Natural killer cell (primary cell): ENCODE results near the gene SLC1A2. TPM values are rescaled to one million over a fixed set of nuclear protein-coding genes. Genes with fewer than 3 reads are reported as not detected.

ENCODE experiments used
- ATAC-seq, 3 donors: fragments of 150-1000 bp in 2 of 3; fragments of 200-7000 bp in 1 of 3; cut with Tn5 transposase; 1 replicate in 1 of 3; 2 replicates in 2 of 3; pipeline ENCODE4 v1.10.0; 2021; ENCODE audit warnings: mild to moderate bottlenecking in 2 of 3, moderate library complexity in 2 of 3
- DNase-seq, 2 donors: peaks; one replicate each; pipeline versions ENCODE4 v3.0.0 to v3.0.0-alpha.2; 2013 to 2021; ENCODE audit warnings: mixed read lengths in 1 of 2
- H3K27ac ChIP-seq: one replicate; pipeline ENCODE4 v1.5.1; 2013; ENCODE audit warnings: mild to moderate bottlenecking, low read length
- H3K27me3 ChIP-seq: one replicate; pipeline ENCODE4 v1.6.1; 2013; ENCODE audit warnings: low read length; ENCODE audit not compliant: control insufficient read depth, insufficient read depth
- H3K36me3 ChIP-seq: one replicate; pipeline ENCODE4 v1.6.1; 2013; ENCODE audit warnings: low read length; ENCODE audit not compliant: control insufficient read depth, insufficient read depth
- H3K4me1 ChIP-seq: one replicate; pipeline ENCODE4 v1.6.1; 2013; ENCODE audit warnings: low read length; ENCODE audit not compliant: control insufficient read depth, insufficient read depth
- H3K4me3 ChIP-seq: one replicate; pipeline ENCODE4 v1.5.1; 2013; ENCODE audit warnings: low read length
- H3K9me3 ChIP-seq: one replicate; pipeline ENCODE4 v1.6.1; 2013; ENCODE audit warnings: low read length; ENCODE audit not compliant: control insufficient read depth, insufficient read depth
- H3K27ac Mint-ChIP-seq, 2 donors: one replicate each; pipeline ENCODE4 v1.8.0; 2022; ENCODE audit warnings: mild to moderate bottlenecking in 2 of 2, mixed read lengths in 2 of 2, moderate library complexity in 1 of 2
- H3K27me3 Mint-ChIP-seq, 2 donors: one replicate each; pipeline ENCODE4 v1.8.0; 2022; ENCODE audit warnings: low read depth in 2 of 2, mixed read lengths in 2 of 2
- H3K36me3 Mint-ChIP-seq: one replicate; pipeline ENCODE4 v1.8.0; 2022; ENCODE audit warnings: mixed read lengths
- H3K4me1 Mint-ChIP-seq, 2 donors: one replicate each; pipeline ENCODE4 v1.8.0; 2022; ENCODE audit warnings: mixed read lengths in 2 of 2
- H3K4me3 Mint-ChIP-seq: one replicate; pipeline ENCODE4 v1.8.0; 2022; ENCODE audit warnings: mild to moderate bottlenecking, moderate library complexity, mixed read lengths
- H3K9me3 Mint-ChIP-seq, 2 donors: one replicate each; pipeline ENCODE4 v1.8.0; 2022; ENCODE audit warnings: mixed read lengths in 2 of 2
- WGBS: methylation state at CpG from one replicate; pipeline ENCODE4 v1.1.7; 2013; ENCODE audit warnings: missing lambda C conversion rate; ENCODE audit not compliant: insufficient coverage; 5-methylcytosine and 5-hydroxymethylcytosine counted together
- intact Hi-C: fragments of 100-400 bp; cut with micrococcal nuclease; formaldehyde crosslinking; loops from one replicate; pipeline ENCODE4 v1.14.2; 2022
- total RNA-seq, 4 donors: library from RNA; stranded (reverse); fragments of 120-200 nt in 1 of 4; gene quantifications; one replicate each; pipeline versions ENCODE4 v1.2.3 to v1.2.4, GENCODE V29; 2013 to 2022
- TF ChIP-seq, protein P1 (sequence below): fragments of 200-600 bp; IDR thresholded peaks from one replicate; pipeline ENCODE4 v1.8.0; 2022; ENCODE audit warnings: antibody characterized with exemption

The SLC1A2 gene
- total RNA-seq, 3 donors from 2014 or later (not counting 1 experiment from before 2014, with no cell fraction given) = 0.02 TPM; not detected in 2

DNA sequence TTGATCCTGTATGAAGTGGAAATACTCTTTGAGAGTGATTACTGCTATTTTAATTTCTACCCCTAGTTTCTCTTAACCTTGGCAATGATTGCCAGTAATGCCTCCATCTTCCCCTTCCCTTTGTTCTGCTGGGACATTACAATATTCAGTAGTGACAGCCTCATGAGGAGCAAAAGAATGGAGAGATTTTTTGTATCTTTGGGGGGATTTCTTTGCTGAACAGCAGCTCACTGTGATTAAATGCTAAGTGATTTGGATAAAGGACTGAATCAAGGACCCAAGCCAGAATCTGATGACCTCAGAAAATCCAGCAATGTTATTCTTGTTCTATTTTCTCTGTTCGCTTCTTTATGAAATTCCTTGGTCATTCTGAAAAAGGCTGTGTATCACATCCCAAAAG lies 7.0 kb upstream of the SLC1A2 start:
- Histone ChIP-seq H3K4me1 (no peaks in the 10 kb centered on the region), H3K9me3 (no peaks in the 10 kb centered on the region), H3K36me3 (no peaks in the 10 kb centered on the region), H3K27ac (no peak overlapping the region), H3K27me3 (peaks cover 14% of the 10 kb centered on the region), H3K4me3 (no peak overlapping the region)
- peaks cover 36 to 92% of the 10 kb centered on the region in 2 donors for H3K27me3 Mint-ChIP-seq
- no CpG with 5 or more reads among the region's 1 CpG for WGBS
- TF ChIP-seq, protein P1, sequence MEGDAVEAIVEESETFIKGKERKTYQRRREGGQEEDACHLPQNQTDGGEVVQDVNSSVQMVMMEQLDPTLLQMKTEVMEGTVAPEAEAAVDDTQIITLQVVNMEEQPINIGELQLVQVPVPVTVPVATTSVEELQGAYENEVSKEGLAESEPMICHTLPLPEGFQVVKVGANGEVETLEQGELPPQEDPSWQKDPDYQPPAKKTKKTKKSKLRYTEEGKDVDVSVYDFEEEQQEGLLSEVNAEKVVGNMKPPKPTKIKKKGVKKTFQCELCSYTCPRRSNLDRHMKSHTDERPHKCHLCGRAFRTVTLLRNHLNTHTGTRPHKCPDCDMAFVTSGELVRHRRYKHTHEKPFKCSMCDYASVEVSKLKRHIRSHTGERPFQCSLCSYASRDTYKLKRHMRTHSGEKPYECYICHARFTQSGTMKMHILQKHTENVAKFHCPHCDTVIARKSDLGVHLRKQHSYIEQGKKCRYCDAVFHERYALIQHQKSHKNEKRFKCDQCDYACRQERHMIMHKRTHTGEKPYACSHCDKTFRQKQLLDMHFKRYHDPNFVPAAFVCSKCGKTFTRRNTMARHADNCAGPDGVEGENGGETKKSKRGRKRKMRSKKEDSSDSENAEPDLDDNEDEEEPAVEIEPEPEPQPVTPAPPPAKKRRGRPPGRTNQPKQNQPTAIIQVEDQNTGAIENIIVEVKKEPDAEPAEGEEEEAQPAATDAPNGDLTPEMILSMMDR = no peak
- H3K27ac Mint-ChIP-seq = no peak overlapping the region
- intact Hi-C loops = no loop called here
- no peak for DNase-seq
- no peaks in the 10 kb centered on the region for H3K36me3 Mint-ChIP-seq
- no peaks in the 10 kb centered on the region for H3K4me1 Mint-ChIP-seq
- H3K4me3 Mint-ChIP-seq = no peak overlapping the region
- no peak for ATAC-seq
- H3K9me3 Mint-ChIP-seq = no peaks in the 10 kb centered on the region

DNA sequence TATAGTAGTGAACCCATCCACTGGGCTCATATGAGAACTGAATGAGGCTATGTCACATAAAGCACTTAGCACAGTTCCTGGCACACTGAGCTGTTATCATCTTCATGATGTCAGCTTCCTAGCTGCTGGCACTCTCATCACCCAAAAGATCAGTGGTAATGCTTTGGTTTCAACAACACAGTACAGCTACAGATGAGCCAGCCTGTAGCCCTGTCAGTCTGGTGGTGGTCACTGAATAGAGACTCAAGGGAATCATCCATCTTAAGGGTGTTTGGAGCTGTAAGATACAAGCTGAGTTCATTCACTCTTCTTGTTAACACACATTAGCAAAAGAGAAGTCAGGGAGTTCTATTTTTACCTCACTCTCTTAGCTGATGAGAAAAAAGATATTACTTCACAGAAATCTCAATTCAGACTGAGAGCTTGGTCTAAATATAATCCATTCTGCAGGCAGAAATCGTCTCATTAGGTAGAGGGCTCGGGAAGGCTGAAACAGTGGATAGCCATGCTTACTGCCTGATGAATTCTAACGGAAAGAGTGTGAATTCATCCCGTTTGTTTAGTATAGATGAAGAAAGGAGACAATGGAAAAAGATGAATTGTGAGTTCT lies 6.3 kb upstream of the SLC1A2 start:
- H3K4me3 Mint-ChIP-seq = no peak overlapping the region
- peaks cover 42 to 92% of the 10 kb centered on the region in 2 donors for H3K27me3 Mint-ChIP-seq

DNA sequence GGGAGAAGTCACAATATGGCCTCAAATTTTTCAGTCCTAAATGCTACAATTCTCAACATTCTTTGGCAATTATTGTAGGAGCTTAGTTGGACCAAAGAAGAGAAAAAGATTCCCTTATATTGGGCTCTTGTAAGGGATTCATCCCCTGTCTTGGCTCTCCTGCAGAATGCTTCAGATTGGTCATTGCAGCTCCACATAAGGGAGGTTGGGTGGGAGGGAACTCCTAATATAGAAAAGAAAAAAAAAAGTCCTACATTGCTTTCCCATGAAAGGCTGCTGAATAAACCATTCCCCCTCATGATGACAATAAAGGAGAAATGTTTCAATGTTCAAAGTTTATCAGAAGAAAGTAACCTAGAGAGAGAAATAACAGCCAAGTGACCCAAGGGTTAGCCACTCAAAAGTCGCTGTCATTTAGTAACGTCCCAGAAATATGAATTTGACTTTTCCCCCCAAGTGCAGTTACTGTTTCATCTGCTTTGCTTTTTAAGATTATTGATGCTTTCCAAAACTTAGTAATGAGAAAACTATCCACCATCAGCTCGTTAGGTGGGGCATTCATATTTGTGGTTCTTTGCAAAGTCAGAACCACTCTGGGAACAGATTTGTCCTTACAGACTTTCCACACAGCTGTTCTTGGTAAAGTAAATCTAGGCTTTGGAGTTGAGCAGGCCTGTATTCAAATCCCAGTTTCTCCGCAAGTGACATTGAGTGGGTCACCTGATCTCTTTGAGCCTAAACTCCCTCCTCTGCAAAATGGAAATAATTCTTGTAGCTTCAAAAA lies 5.0 kb upstream of the SLC1A2 start:
- TF ChIP-seq, protein P1 = no peak
- Histone ChIP-seq H3K27me3 (peaks cover 22% of the 10 kb centered on the region), H3K4me3 (no peak overlapping the region), H3K36me3 (no peaks in the 10 kb centered on the region), H3K9me3 (no peaks in the 10 kb centered on the region), H3K4me1 (peaks cover 10% of the 10 kb centered on the region), H3K27ac (no peak overlapping the region)
- intact Hi-C loops = no loop called here
- Mint-ChIP-seq H3K4me3 (no peak overlapping the region), H3K36me3 (no peaks in the 10 kb centered on the region), H3K9me3 (no peaks in the 10 kb centered on the region), H3K27ac (no peak overlapping the region), H3K4me1 (no peaks in the 10 kb centered on the region), H3K27me3 (peaks cover 43 to 84% of the 10 kb centered on the region in 2 donors)
- WGBS = 50% methylated on average over 3 of the region's 4 CpGs
- no peak for ATAC-seq
- DNase-seq = no peak

More for the DNA sequence above, 6.3 kb upstream of the SLC1A2 start:
- no peak overlapping the region for H3K27ac ChIP-seq
- TF ChIP-seq, protein P1 = no peak
- no peaks in the 10 kb centered on the region for H3K9me3 ChIP-seq
- Mint-ChIP-seq H3K4me1 (no peaks in the 10 kb centered on the region), H3K9me3 (no peaks in the 10 kb centered on the region), H3K36me3 (no peaks in the 10 kb centered on the region), H3K27ac (no peak overlapping the region)
- intact Hi-C loops = no loop called here
- peaks cover 18% of the 10 kb centered on the region for H3K27me3 ChIP-seq
- 67% methylated on average over 4 of the region's 4 CpGs for WGBS
- no peaks in the 10 kb centered on the region for H3K4me1 ChIP-seq
- DNase-seq = no peak
- no peak overlapping the region for H3K4me3 ChIP-seq
- no peaks in the 10 kb centered on the region for H3K36me3 ChIP-seq
- ATAC-seq = no peak
